Central memory CD8-positive, alpha-beta T cell (primary cell): ENCODE results near the gene ECE1.
"Not testable (repeated sequence)": the region's sequence is repeated elsewhere in the genome, so short reads cannot be mapped to it uniquely, and the experiment has no call there.

Experiments used
- ATAC-seq: fragments of 150-1000 bp; cut with Tn5 transposase; replicated peaks from 2 replicates; pipeline ENCODE4 v1.10.0; 2022; ENCODE audit warnings: mild to moderate bottlenecking, moderate FRiP score, moderate number of reproducible peaks; ENCODE audit not compliant: poor library complexity, severe bottlenecking; ENCODE audit errors: extremely low read depth
- DNase-seq, 2 donors: peaks; one replicate each; pipeline ENCODE4 v3.0.0; 2021; ENCODE audit warnings: low spot score in 2 of 2
- H3K27ac Mint-ChIP-seq: one replicate; pipeline ENCODE4 v1.8.0; 2022; ENCODE audit warnings: low read depth, mild to moderate bottlenecking, moderate library complexity, mixed read lengths
- H3K27me3 Mint-ChIP-seq: one replicate; pipeline ENCODE4 v1.8.0; 2022; ENCODE audit warnings: mixed read lengths
- H3K36me3 Mint-ChIP-seq: one replicate; pipeline ENCODE4 v1.8.0; 2022; ENCODE audit warnings: mild to moderate bottlenecking, moderate library complexity, mixed read lengths; ENCODE audit not compliant: insufficient read depth
- H3K4me1 Mint-ChIP-seq: one replicate; pipeline ENCODE4 v1.8.0; 2022; ENCODE audit warnings: mixed read lengths
- H3K4me3 Mint-ChIP-seq: one replicate; pipeline ENCODE4 v1.8.0; 2022; ENCODE audit warnings: mild to moderate bottlenecking, moderate library complexity, mixed read lengths
- H3K9me3 Mint-ChIP-seq: one replicate; pipeline ENCODE4 v1.8.0; 2022; ENCODE audit warnings: mixed read lengths

Gene ECE1

GRCh38 chr1:21239221-21239620 lies 51.0 kb downstream of the ECE1 start:
- Mint-ChIP-seq H3K27me3 (no peaks in the 10 kb centered on the region), H3K9me3 (no peaks in the 10 kb centered on the region), H3K4me3 (no peak overlapping the region), H3K27ac (no peak overlapping the region), H3K4me1 (no peaks in the 10 kb centered on the region), H3K36me3 (peaks cover 31% of the 10 kb centered on the region)
- DNase-seq (no peak), ATAC-seq (no peak)

- no peaks in the 10 kb centered on the region for H3K4me1 Mint-ChIP-seq
- no peak overlapping the region for H3K27ac Mint-ChIP-seq
- no peak for ATAC-seq
- H3K36me3 Mint-ChIP-seq: peaks cover 37% of the 10 kb centered on the region
- no peaks in the 10 kb centered on the region for H3K9me3 Mint-ChIP-seq
- no peak for DNase-seq
- H3K27me3 Mint-ChIP-seq: no peaks in the 10 kb centered on the region
- H3K4me3 Mint-ChIP-seq: no peak overlapping the region
These were observed 52.0 kb downstream of the ECE1 start for GRCh38 chr1:21238141-21238800.

- Mint-ChIP-seq H3K4me1 (no peaks in the 10 kb centered on the region), H3K4me3 (no peak overlapping the region), H3K9me3 (no peaks in the 10 kb centered on the region), H3K27me3 (no peaks in the 10 kb centered on the region), H3K27ac (peak overlapping the region; percentile 70), H3K36me3 (peaks cover 38% of the 10 kb centered on the region)
- no peak for ATAC-seq
- no peak for DNase-seq
These were observed 52.7 kb downstream of the ECE1 start for GRCh38 chr1:21237446-21238088.

GRCh38 chr1:21236178-21236577 lies 54.1 kb downstream of the ECE1 start:
- H3K36me3 Mint-ChIP-seq: peaks cover 36% of the 10 kb centered on the region
- H3K27ac Mint-ChIP-seq: no peak overlapping the region
- DNase-seq: no peak

GRCh38 chr1:21234779-21235178 lies 55.5 kb downstream of the ECE1 start:
- H3K4me3 Mint-ChIP-seq: no peak overlapping the region

More at GRCh38 chr1:21236178-21236577, 54.1 kb downstream of the ECE1 start:
- no peaks in the 10 kb centered on the region for H3K4me1 Mint-ChIP-seq
- H3K9me3 Mint-ChIP-seq: no peaks in the 10 kb centered on the region
- ATAC-seq: no peak
- H3K4me3 Mint-ChIP-seq: no peak overlapping the region
- H3K27me3 Mint-ChIP-seq: no peaks in the 10 kb centered on the region

GRCh38 chr1:21233490-21233889 lies 56.8 kb downstream of the ECE1 start:
- H3K27me3 Mint-ChIP-seq: no peaks in the 10 kb centered on the region
- DNase-seq (no peak), ATAC-seq (no peak)
- H3K9me3 Mint-ChIP-seq: no peaks in the 10 kb centered on the region
- peaks cover 37% of the 10 kb centered on the region for H3K36me3 Mint-ChIP-seq
- H3K4me3 Mint-ChIP-seq: no peak overlapping the region
- no peaks in the 10 kb centered on the region for H3K4me1 Mint-ChIP-seq
- no peak overlapping the region for H3K27ac Mint-ChIP-seq

More at GRCh38 chr1:21234779-21235178, 55.5 kb downstream of the ECE1 start:
- Mint-ChIP-seq H3K36me3 (peaks cover 34% of the 10 kb centered on the region), H3K27me3 (no peaks in the 10 kb centered on the region), H3K9me3 (no peaks in the 10 kb centered on the region), H3K27ac (no peak overlapping the region), H3K4me1 (no peaks in the 10 kb centered on the region)
- ATAC-seq: no peak
- DNase-seq: no peak

- Mint-ChIP-seq H3K4me3 (no peak overlapping the region), H3K27me3 (no peaks in the 10 kb centered on the region), H3K27ac (no peak overlapping the region), H3K9me3 (no peaks in the 10 kb centered on the region), H3K4me1 (no peaks in the 10 kb centered on the region), H3K36me3 (peaks cover 38% of the 10 kb centered on the region)
- DNase-seq (no peak), ATAC-seq (no peak)
These were observed 58.2 kb downstream of the ECE1 start for GRCh38 chr1:21232044-21232443.

GRCh38 chr1:21229246-21230000 lies 60.8 kb downstream of the ECE1 start:
- ATAC-seq (no peak), DNase-seq (no peak)
- peaks cover 35% of the 10 kb centered on the region for H3K36me3 Mint-ChIP-seq
- H3K27me3 Mint-ChIP-seq: no peaks in the 10 kb centered on the region
- H3K27ac Mint-ChIP-seq: peak overlapping the region; percentile 32
- no peaks in the 10 kb centered on the region for H3K9me3 Mint-ChIP-seq
- H3K4me1 Mint-ChIP-seq: no peaks in the 10 kb centered on the region
- H3K4me3 Mint-ChIP-seq: no peak overlapping the region

GRCh38 chr1:21228224-21228623 lies 62.0 kb downstream of the ECE1 start:
- not testable (repeated sequence) for H3K27me3 Mint-ChIP-seq, ATAC-seq, H3K4me1 Mint-ChIP-seq, H3K27ac Mint-ChIP-seq, H3K4me3 Mint-ChIP-seq, DNase-seq, H3K9me3 Mint-ChIP-seq
- peaks cover 33% of the 10 kb centered on the region for H3K36me3 Mint-ChIP-seq

GRCh38 chr1:21225065-21225464 lies 65.2 kb downstream of the ECE1 start:
- Mint-ChIP-seq H3K9me3 (no peaks in the 10 kb centered on the region), H3K27me3 (no peaks in the 10 kb centered on the region), H3K4me1 (no peaks in the 10 kb centered on the region), H3K36me3 (peaks cover 36% of the 10 kb centered on the region), H3K4me3 (no peak overlapping the region), H3K27ac (no peak overlapping the region)
- no peak for DNase-seq
- ATAC-seq: no peak

- DNase-seq (no peak), ATAC-seq (no peak)
- no peaks in the 10 kb centered on the region for H3K27me3 Mint-ChIP-seq
- H3K9me3 Mint-ChIP-seq: no peaks in the 10 kb centered on the region
- H3K4me3 Mint-ChIP-seq: no peak overlapping the region
- peaks cover 47% of the 10 kb centered on the region for H3K36me3 Mint-ChIP-seq
- no peaks in the 10 kb centered on the region for H3K4me1 Mint-ChIP-seq
- H3K27ac Mint-ChIP-seq: no peak overlapping the region
These were observed 69.4 kb downstream of the ECE1 start for GRCh38 chr1:21220815-21221214.

GRCh38 chr1:21219674-21220073 lies 70.6 kb downstream of the ECE1 start:
- Mint-ChIP-seq H3K9me3 (no peaks in the 10 kb centered on the region), H3K27ac (no peak overlapping the region), H3K4me1 (no peaks in the 10 kb centered on the region), H3K4me3 (no peak overlapping the region), H3K36me3 (peaks cover 39% of the 10 kb centered on the region), H3K27me3 (no peaks in the 10 kb centered on the region)
- DNase-seq (no peak), ATAC-seq (no peak)
